Fibroblast of lung (primary cell): ENCODE data around the gene GRK4. TPM values are rescaled to one million over a fixed set of nuclear protein-coding genes. Genes with fewer than 3 reads are reported as not detected.

ENCODE experiments used
- DNase-seq, 2 donors: peaks; one replicate each; pipeline versions ENCODE4 v3.0.0 to v3.0.0-alpha.2; 2010; ENCODE audit warnings: low read depth in 2 of 2
- H2AFZ ChIP-seq: 2 replicates; pipeline ENCODE4 v1.5.1; 2012; ENCODE audit warnings: low read length, control low read depth, inconsistent platforms
- H3K27ac ChIP-seq: 2 replicates; pipeline ENCODE4 v1.5.1; 2011; ENCODE audit warnings: low read length, control low read depth; ENCODE audit not compliant: insufficient read depth
- H3K27me3 ChIP-seq: 2 replicates; pipeline ENCODE4 v1.5.1; 2011; ENCODE audit warnings: mild to moderate bottlenecking, low read length; ENCODE audit not compliant: control insufficient read depth, insufficient read depth
- H3K36me3 ChIP-seq: 2 replicates; pipeline ENCODE4 v1.5.1; 2011; ENCODE audit warnings: low read length; ENCODE audit not compliant: control insufficient read depth, insufficient read depth
- H3K4me1 ChIP-seq: 2 replicates; pipeline ENCODE4 v1.5.1; 2011; ENCODE audit warnings: low read length; ENCODE audit not compliant: control insufficient read depth, insufficient read depth; ENCODE audit errors: extremely low read depth
- H3K4me2 ChIP-seq: 2 replicates; pipeline ENCODE4 v1.5.1; 2011; ENCODE audit warnings: low read length, control low read depth; ENCODE audit not compliant: insufficient read depth; ENCODE audit errors: extremely low read depth
- H3K4me3 ChIP-seq, 4 experiments: fragments of 200-600 bp in 1 of 4; sonication (generic) in 1 of 4; replicated peaks in 1 of 4; 2 replicates each; pipeline ENCODE4 v1.5.1; 2011 to 2016; ENCODE audit warnings: low read length in 4 of 4, low read depth in 3 of 4, mild to moderate bottlenecking in 3 of 4, control low read depth in 2 of 4, inconsistent platforms in 1 of 4, mixed read lengths in 1 of 4; ENCODE audit not compliant: insufficient read depth in 1 of 4; ENCODE audit errors: control extremely low read depth in 1 of 4
- H3K79me2 ChIP-seq: 2 replicates; pipeline ENCODE4 v1.5.1; 2012; ENCODE audit warnings: mild to moderate bottlenecking, low read length, inconsistent platforms; ENCODE audit not compliant: control insufficient read depth, insufficient read depth
- H3K9ac ChIP-seq: 2 replicates; pipeline ENCODE4 v1.5.1; 2011; ENCODE audit warnings: mild to moderate bottlenecking, low read length, control low read depth; ENCODE audit not compliant: insufficient read depth
- H3K9me3 ChIP-seq: 2 replicates; pipeline ENCODE4 v1.5.1; 2012; ENCODE audit warnings: low read depth, low read length; ENCODE audit not compliant: control insufficient read depth, insufficient read depth
- H4K20me1 ChIP-seq: 2 replicates; pipeline ENCODE4 v1.5.1; 2011; ENCODE audit warnings: low read length; ENCODE audit not compliant: control insufficient read depth, insufficient read depth; ENCODE audit errors: extremely low read depth
- EZH2 ChIP-seq: IDR thresholded peaks from 2 replicates; pipeline ENCODE4 v1.5.1; 2012; ENCODE audit warnings: low read length, control low read depth, mild to moderate bottlenecking; ENCODE audit errors: missing control alignments
- polyA plus RNA-seq, 2 donors: library from polyadenylated mRNA; depleted of rRNA in 1 of 2; stranded (reverse) in 1 of 2; unstranded in 1 of 2; fragments of >200 nt; gene quantifications; 2 replicates each; pipeline ENCODE4 v1.2.1, GENCODE V29; 2011 to 2012; ENCODE audit warnings: missing spikeins in 1 of 2
- total RNA-seq: library from RNA; depleted of rRNA; stranded (reverse); fragments of >200 nt; gene quantifications from 2 replicates; pipeline ENCODE4 v1.2.1, GENCODE V29; 2014
- TF ChIP-seq, protein P1 (sequence below), 2 donors: IDR thresholded peaks in 1 of 2; conservative IDR thresholded peaks in 1 of 2; 1 replicate in 1 of 2; 2 replicates in 1 of 2; pipeline ENCODE4 v1.5.1; 2011 to 2012; ENCODE audit warnings: low read length in 2 of 2, control low read depth in 1 of 2, inconsistent platforms in 1 of 2, low read depth in 1 of 2, mild to moderate bottlenecking in 1 of 2

The GRK4 gene
- total and polyA plus RNA-seq, 2 donors (not counting 1 experiment from before 2014, with no cell fraction given) = 4.4 to 5.9 TPM

DNA sequence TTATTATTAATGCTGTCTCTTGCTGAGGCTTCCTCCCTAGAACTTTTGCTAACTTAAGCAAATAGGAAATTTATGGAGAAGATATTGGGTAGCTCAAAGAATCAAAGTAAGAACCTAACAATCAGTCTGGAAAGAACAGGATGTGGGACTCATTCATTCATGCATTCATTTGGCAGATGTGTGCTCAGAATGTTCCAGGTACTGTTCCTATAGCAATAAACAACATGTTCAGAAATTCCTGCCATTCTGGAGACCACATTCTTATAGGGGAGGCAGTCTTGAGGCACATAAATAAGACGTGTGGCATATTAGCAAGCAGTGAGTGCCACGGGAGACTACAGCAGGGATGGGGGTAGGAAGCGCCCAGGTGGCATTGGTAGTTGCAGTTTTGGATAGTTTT, 5.0 kb downstream of the GRK4 start:
- Histone ChIP-seq H2AFZ (no peak overlapping the region), H3K27ac (no peak overlapping the region), H3K27me3 (no peaks in the 10 kb centered on the region), H3K36me3 (no peaks in the 10 kb centered on the region), H4K20me1 (no peaks in the 10 kb centered on the region), H3K4me1 (no peaks in the 10 kb centered on the region), H3K9me3 (no peaks in the 10 kb centered on the region), H3K4me2 (no peak overlapping the region), H3K4me3 (no peak overlapping the region), H3K79me2 (peaks cover 1% of the 10 kb centered on the region), H3K9ac (no peak overlapping the region)
- peak in 1 of 2 donors; percentile 32 for DNase-seq
- TF ChIP-seq, protein P1, sequence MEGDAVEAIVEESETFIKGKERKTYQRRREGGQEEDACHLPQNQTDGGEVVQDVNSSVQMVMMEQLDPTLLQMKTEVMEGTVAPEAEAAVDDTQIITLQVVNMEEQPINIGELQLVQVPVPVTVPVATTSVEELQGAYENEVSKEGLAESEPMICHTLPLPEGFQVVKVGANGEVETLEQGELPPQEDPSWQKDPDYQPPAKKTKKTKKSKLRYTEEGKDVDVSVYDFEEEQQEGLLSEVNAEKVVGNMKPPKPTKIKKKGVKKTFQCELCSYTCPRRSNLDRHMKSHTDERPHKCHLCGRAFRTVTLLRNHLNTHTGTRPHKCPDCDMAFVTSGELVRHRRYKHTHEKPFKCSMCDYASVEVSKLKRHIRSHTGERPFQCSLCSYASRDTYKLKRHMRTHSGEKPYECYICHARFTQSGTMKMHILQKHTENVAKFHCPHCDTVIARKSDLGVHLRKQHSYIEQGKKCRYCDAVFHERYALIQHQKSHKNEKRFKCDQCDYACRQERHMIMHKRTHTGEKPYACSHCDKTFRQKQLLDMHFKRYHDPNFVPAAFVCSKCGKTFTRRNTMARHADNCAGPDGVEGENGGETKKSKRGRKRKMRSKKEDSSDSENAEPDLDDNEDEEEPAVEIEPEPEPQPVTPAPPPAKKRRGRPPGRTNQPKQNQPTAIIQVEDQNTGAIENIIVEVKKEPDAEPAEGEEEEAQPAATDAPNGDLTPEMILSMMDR (conservative IDR thresholded peaks at IDR 0.05 in 1 of 2, IDR thresholded peaks at IDR 0.05 in 1 of 2; ENCODE audit: low read depth in 1 of 2, low read length in 2 of 2) = no peak
- no peak for TF ChIP-seq EZH2

DNA sequence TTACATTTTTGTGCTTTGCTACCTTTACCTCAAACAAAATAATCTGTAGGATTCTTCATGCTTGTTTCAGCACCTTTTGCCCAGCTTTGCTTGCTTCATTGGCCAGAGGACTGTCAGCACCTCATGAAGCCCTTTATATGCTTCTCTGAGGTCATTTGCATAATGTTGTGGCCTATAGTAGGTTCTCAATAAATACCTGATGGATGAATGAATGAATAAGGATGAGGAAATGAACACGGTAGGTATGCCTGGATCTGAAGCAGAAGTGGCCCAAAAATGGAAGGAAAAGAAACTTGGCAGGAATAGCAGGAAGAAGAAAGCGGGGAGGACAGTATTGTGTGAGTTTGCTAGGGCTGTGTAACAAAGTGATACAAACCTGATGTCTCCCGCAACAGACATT, 7.9 kb downstream of the GRK4 start:
- TF ChIP-seq, protein P1 (conservative IDR thresholded peaks at IDR 0.05 in 1 of 2, IDR thresholded peaks at IDR 0.05 in 1 of 2; ENCODE audit: low read depth in 1 of 2, low read length in 2 of 2) = no peak
- TF ChIP-seq EZH2 = no peak
- Histone ChIP-seq H3K27me3 (no peaks in the 10 kb centered on the region), H3K4me2 (no peak overlapping the region), H3K79me2 (no peaks in the 10 kb centered on the region), H3K36me3 (no peaks in the 10 kb centered on the region), H3K4me1 (no peaks in the 10 kb centered on the region), H4K20me1 (no peaks in the 10 kb centered on the region), H3K4me3 (no peak overlapping the region), H3K9ac (no peak overlapping the region), H3K9me3 (no peaks in the 10 kb centered on the region), H3K27ac (no peak overlapping the region), H2AFZ (no peak overlapping the region)
- DNase-seq = no peak

DNA sequence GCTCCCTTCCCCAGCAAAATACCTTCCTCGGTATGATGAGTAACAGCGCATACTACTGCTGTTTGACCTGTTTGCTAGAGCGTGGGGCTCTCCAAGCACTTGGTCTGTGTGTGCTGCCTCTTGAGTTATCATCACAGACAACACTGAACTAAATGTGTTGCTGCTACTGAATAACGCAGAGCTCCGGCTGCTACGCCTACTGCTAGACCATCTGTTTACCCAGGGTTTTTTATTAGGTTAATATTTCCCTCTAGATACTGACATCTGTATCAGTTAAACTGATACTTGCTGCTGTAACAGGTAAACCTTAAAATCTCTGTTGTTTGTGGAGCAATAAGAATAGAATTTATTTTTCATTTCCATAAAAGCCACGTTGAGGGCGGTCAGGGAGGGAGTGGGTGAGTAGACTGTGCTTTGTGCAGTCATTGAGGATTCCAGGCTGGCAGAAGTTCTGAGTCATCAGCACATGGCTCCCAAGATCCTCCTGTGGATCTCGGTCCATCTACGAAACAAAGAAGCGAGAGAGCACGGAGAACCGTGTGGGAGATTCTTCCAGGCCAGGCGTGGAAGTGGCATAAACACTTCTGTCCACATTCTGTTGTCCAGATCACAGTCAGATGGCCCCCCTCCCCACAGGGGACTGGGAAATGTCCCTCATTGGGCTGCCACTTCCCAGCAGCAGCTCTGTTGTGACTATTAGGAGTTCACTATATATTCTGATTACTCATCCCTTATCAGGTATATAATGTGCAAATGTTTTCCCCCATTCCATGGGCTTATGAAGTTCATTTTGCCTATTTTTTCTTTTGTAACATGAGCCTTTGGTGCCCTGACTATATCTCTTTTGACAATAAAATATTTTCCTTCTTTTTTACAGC, 14.1 kb downstream of the GRK4 start:
- Histone ChIP-seq H3K4me3 (no peak overlapping the region), H2AFZ (peak overlapping the region; percentile 30), H3K27ac (no peak overlapping the region), H3K4me2 (no peak overlapping the region), H4K20me1 (no peaks in the 10 kb centered on the region), H3K4me1 (peaks cover 3% of the 10 kb centered on the region), H3K79me2 (no peaks in the 10 kb centered on the region), H3K36me3 (no peaks in the 10 kb centered on the region), H3K9me3 (no peaks in the 10 kb centered on the region), H3K9ac (no peak overlapping the region), H3K27me3 (no peaks in the 10 kb centered on the region)
- peak; percentile 37 to 78 for DNase-seq
- TF ChIP-seq, protein P1 (conservative IDR thresholded peaks at IDR 0.05 in 1 of 2, IDR thresholded peaks at IDR 0.05 in 1 of 2; ENCODE audit: low read depth in 1 of 2, low read length in 2 of 2) = no peak
- TF ChIP-seq EZH2 = no peak
